HFF-Myc (cell line): Measurements from ENCODE around the gene NOL9.
A peak's percentile ranks its signal among the peaks of the same experiment; 100 is the strongest.

Source experiments
- DNase-seq: peaks from one replicate; pipeline ENCODE4 v3.0.0-alpha.2; 2011; ENCODE audit warnings: low read depth; ENCODE audit errors: extremely low read depth
- H3K4me3 ChIP-seq: replicated peaks from 2 replicates; pipeline ENCODE4 v1.5.1; 2011; ENCODE audit warnings: low read depth, mild to moderate bottlenecking, control low read depth, low read length
- CTCF ChIP-seq: IDR thresholded peaks from 2 replicates; pipeline ENCODE4 v1.5.1; 2012; ENCODE audit warnings: mild to moderate bottlenecking, low read depth, low read length, control low read depth; ENCODE audit errors: missing control alignments

The NOL9 gene

DNA sequence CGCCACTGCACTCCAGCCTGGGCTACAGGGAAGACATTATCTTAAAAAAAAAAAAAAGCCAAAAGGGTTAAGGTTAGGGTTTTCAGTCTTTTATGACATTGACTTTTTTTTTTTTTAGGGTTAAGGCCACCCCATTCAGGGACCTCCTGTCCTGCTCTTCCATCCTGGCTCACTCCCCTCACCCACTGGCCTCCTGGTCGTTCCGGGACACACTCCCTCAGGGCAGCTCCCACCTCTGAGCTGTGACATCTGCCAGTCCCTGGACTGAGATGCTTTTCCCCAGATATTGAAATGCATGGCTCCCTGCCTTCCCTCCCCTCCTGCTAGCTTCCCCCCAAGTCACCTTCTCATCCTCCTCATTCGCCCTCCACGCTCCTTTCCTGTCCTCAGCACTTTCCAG, 72.5 kb downstream of the NOL9 start:
- TF ChIP-seq CTCF: no peak
- H3K4me3 ChIP-seq: no peak overlapping the region
- no peak for DNase-seq

DNA sequence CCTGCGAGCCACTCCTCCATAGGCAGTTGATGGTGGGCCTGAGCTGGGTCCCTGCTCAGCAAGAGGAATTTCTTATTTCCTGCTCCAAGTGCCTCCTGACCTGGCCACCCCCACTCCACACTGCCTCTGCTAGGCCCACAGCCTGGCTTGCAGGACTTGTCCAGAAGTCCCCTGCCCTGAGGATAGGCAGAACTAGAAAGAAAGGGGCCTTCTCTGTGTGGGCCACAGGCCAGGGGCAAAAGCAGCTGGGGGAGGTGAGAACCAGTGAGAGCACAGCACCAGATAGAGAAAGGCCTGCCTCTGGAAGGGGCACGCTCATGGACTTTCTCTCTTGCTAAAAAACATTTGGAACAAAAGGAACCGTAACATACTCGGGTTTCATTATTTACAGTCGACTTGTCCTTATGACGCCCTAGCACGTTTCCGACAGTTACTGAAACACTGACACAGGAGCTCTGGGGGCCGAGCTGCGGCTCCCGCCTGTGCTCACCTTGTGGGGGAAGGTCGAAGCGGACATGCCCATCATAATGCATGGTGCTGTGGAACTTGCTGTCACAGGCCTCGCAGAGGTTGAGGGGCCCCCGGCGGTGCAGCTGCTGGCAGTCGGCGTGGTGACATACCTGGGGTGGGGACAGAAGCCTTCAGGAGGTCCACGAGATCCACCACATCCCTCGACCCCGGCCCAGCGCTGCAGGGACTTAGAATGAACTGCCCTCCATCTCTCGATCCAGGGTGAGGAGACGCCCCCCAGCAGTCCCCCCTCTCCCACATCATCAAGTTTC, 77.1 kb downstream of the NOL9 start:
- no peak for TF ChIP-seq CTCF
- no peak overlapping the region for H3K4me3 ChIP-seq
- no peak for DNase-seq

- TF ChIP-seq CTCF: no peak
- no peak for DNase-seq
- H3K4me3 ChIP-seq: no peak overlapping the region
These were observed 77.8 kb downstream of the NOL9 start for GRCh38 chr1:6476483-6476882.

DNA sequence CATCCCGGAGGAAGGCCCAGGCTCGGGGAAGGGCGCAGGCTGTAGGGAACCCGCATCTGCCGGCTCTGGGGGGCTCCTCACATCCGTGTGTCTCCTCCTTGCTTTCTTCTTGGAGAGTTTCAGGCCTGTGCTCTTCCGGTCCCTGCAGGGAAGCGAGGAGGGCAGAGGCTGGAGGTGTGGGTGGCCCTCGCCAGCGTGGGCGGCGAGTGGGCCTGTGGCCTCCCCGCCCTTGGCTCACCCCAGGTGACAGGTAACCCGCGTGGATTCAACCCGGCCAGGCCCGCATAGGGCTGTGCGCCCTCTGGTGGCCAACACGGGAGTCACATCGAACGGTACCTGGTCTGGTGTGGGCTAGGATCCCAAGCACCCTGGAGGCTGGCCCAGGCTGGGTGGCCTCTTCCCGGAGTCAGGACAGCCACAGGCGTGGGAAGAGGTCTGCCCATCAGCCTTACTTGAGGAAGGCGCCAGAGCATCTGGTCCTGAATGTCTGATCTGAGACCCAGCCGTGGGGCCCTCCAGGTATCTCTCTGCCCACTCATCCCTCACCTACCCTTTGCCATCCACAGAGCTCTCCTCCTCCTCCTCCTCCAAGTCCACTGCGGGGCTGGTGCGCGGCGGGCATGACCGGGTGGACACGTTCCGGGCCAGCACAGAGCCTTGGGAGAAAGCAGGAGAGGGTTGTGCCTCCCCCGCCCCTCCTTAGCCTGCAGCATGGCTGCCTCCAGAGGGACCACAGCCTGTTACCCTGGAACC, 78.8 kb downstream of the NOL9 start:
- H3K4me3 ChIP-seq: no peak overlapping the region
- no peak for DNase-seq

DNA sequence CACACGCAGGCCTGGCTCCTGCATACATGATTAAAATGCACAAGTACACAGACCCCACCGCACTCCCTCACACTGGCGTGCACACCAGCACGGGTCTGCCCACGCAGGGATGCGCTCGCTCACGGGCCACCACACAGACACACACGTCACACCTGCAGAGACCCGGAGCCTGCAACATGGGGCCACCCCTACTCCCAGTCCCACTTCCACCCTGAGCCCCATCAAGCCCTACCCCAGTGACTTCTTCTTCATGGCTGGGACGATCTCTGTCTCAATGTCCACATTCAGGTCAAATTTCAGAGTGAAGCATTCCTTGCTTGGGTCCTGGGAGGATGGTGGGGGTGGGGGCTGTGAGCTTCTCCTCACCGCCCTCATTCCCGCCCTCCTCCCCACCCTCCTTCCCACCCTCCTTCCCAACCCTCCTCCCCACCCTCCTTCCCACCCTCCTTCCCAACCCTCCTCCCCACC, 79.5 kb downstream of the NOL9 start:
- no peak for TF ChIP-seq CTCF
- H3K4me3 ChIP-seq: no peak overlapping the region
- DNase-seq: no peak

More for the DNA sequence above, 78.8 kb downstream of the NOL9 start:
- TF ChIP-seq CTCF: peak; percentile 95

GRCh38 chr1:6473974-6474814, 80.1 kb downstream of the NOL9 start:
- no peak for TF ChIP-seq CTCF
- H3K4me3 ChIP-seq: no peak overlapping the region
- DNase-seq: no peak
